Muscle of arm (tissue), 12 donors: ENCODE data around the gene ACE. TPM values are rescaled to one million over a fixed set of nuclear protein-coding genes. Genes with fewer than 3 reads are reported as not detected.
"Not testable (repeated sequence)": the region's sequence is repeated elsewhere in the genome, so short reads cannot be mapped to it uniquely, and the experiment has no call there.

Experiments
- DNase-seq: peaks from one replicate; pipeline ENCODE4 v3.0.0-alpha.2; 2013
- polyA plus RNA-seq, 12 donors: library from polyadenylated mRNA; unstranded; fragments of 120-200 nt; gene quantifications; one replicate each; pipeline ENCODE4 v1.2.1, GENCODE V29; 2013; ENCODE audit not compliant: insufficient read length in 12 of 12

The ACE gene
- polyA plus RNA-seq, 12 donors = 6.0 to 21.3 (median 8.0) TPM; not detected in 1

DNA sequence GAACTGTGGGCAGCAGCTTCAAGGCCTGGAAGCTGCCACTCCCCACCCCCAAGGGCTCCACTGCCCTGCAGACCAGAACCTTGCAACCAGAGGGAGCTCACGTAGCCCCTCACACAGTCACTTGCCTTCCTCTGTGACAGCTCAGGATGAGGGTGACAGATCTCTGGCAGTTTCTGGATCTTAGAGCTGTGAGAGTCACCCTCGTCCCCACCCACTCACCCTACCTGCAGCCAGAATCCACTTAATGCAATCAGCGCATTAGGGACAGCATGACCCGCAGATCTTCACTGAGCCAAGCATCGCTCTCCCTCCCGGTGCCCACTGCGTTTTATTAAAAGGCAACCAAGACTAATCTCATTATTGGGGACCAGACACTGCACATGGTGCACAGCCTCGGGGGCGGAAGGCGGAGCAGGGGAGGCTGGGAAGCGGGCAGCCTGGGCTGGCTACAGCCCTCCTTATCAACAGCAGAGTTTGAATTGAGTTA, 34.3 kb upstream of the ACE start:
- no peak for DNase-seq

DNA sequence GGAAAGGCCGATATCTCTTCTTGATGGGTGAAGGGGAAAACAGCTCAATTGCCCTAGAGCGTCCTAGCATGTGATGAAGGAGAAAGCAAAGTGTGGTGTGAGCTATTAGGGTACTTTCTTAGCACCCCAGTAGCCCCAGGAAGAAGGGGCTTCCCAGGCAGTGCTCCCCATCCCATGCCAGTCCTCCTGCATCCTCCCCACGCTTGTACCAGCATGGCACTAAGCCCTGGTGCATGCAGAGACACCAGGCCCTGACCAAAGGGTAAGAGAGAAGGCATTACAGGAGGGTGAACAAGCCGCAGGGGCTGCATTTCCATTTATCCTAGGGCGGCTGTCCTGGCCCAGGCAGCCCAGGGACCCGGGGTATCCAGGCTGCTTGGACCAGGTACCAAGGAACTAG, 33.8 kb upstream of the ACE start:
- no peak for DNase-seq

DNA sequence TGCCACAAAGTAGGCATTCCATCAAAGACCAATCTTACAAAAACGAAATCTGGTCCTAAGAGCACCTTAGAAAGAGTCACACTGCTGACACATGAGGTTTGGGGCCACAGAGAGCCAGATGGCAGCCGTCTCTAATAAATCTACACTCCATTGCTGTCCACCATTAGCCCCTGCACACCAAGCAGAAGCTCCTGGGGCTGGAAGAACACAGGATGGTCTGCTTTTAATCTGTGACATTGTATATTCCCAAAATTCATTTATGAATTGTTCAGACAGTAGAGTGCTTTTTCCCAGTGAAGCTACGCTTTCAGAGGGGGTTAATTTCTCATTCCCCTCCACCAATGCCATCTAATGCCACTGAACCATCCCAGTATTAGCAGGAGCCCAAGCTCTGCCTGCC, 32.4 kb upstream of the ACE start:
- DNase-seq = no peak

DNA sequence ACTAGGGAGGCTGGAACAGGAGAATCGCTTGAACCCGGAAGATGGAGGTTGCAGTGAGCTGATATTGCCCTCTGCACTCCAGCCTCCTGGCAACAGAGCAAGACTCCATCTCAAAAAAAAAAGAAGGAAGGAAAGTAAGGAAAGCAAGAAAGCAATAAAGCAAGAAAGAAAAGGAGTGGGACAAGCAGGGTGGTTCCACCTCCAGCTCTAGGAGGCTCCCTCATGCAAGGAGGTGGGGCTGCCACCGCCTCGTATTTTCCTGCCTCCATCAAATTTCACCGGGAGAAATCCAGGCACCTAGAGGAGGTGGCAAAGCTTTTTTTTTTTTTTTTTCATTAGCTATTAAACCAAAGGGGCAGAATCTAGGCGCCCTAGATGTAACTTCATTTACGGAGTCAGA, 31.8 kb upstream of the ACE start:
- no peak for DNase-seq

DNA sequence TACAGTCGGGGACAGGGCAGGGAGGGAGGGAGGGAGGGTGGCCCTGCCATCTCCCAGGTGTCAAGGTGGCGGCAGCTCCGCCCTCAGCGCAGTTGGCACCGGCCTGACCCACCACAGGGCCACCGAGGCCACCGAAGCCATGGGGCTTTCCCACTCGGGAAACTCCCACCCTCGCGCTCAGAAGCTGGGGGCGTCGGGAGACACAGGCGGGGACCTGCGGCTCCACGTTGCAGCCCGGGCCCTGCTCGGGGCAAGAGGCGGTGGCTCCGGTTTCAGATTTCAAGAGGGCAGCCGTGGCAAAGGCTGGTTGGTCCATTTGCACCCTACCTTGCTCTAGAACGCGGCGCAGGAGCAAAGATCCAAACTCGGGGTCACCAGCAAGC, 31.3 kb upstream of the ACE start:
- DNase-seq = no peak

DNA sequence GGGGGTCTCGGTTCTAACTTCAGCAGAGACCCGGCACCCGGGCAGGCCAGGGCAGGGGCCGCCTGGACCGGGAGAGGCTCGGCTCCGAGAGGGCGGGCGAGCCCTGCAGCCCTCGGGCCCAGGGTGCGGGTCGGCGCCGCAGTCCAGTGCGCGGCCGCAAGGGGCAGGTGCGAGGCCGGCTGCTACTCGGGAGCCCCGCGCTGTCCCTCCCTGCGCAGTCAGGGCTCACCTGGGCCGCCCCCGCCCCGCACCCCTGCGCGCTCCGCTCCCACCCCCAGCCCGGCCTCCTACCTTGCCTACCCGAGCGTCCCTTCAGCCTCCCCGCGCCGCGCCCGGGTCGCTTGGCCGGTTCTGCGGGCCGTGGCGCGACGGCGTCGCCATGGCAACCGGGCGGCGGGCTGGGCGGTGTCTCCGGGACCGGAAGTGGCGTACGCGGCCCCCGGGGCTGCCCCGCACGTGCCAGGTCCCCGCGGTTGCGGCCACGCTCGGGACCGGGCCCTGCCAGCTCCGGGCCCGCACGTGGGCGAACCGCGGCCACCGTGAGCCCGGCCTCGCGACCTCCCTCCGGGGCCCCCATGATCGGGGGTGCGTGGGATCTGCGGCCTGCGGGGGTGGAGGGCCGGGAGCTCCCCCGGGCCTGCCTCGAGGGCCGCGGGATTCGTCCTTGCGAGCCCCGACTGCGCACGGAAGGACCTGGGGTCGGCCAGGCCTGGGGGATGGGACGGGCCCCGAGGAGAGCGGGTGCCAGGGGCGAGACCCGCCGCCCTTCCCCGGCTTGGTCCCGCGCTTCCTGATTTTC, 30.7 kb upstream of the ACE start, which contains the start of gene CYB561:
CYB561 (minus strand) TSS at position 353 of the 799 bp plus-strand sequence. CDS start 8,759 bp downstream, outside the sequence.
- DNase-seq = no peak

DNA sequence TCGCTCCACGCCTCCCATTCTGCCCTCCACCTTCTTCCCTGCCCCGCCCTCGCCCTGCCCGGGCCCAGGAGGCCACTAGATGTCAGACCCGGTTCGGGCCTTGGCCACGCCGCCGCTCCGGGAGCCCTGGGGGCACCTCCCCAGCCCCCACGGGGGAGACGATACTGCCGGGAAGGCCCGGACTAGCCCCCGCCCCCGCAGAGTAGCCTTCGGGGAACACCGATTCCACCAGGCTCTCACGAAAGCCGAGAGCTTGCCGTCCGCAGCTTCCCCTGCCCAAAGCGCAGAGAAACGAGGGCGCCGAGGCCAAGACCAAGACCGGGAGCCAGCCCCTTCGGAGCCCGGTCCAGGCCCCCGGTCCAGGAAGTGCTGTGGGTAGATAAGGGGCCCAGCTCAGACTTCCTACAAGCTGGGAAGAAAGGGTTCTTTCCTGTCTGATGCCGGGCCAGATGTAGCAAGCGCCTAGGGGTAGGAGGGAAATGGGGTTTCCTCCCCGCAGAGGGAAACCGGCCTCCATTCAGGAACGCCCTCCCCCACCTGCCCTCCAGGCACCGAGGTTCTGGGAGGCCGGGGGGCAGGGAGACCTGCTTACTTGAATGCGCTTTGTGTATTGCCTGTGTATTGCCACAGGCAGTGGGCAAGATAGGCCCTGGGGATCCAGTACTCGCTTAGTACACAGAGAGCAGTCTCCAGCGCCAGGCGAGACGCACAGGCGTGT, 29.9 kb upstream of the ACE start:
- no peak for DNase-seq

DNA sequence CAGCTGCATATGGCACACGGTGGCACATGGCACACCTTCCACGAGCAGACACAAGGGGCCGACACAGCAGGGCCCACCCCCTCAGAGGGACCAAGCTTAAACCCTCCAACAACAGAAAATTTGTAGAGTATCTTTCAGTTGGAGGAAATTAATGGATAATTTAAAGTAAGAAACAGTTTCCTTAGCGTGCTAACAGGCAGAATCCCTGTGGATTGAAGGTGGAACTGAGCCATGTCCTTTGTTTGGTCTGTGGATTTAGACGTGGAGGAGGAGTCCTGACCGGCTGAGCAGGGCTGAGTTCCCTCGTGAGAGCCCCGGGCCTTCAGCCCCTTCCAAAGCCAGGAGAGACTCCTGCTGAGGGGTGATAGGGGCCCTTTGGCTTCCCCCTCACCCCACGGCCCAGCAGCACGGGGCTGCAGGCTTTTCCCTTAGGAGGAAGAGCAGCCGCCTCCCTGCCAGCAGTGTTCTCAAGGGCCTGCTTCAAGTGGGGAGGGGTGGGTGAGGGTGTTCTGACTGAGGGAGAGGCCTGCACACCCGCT, 29.3 kb upstream of the ACE start:
- no peak for DNase-seq

DNA sequence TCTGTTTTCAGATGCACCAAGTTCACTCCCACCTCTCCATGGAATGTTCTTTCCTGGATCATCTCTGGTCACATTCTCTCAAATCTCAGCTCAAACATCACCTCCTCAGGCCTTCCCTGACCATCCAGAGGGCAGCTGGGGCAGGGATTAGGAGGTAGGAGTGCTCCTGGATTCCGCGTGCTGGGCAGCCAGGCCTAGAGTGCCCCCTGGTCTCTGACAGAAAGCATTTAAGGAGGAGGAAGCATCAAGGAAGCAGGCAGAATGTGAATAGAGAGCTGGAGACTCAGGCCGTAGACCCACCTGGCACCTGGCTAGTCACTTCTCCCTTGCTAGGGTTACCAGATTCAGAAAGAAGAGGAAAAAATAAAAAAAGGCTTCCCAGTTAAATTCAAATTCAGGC, 28.2 kb upstream of the ACE start:
- no peak for DNase-seq

DNA sequence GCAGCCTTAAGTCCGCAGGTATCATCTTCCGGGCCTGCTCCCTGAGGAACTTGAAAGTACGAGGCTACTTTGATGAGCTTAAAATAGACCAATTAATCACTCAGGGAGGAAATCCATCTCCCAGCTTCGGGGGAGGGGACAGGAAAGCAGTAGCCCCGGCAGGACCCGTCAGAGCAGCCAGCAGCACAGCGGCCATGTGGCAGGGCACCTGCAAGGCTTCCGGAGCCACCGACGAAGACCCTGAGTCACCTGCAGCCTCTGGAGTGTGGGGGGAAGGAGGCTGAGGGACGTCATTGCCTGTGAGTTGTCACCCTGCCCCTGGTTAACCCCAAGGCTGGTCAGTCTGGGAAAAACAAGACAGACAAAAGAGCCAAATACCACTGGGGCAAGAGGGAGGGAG, 26.3 kb upstream of the ACE start:
- no peak for DNase-seq

DNA sequence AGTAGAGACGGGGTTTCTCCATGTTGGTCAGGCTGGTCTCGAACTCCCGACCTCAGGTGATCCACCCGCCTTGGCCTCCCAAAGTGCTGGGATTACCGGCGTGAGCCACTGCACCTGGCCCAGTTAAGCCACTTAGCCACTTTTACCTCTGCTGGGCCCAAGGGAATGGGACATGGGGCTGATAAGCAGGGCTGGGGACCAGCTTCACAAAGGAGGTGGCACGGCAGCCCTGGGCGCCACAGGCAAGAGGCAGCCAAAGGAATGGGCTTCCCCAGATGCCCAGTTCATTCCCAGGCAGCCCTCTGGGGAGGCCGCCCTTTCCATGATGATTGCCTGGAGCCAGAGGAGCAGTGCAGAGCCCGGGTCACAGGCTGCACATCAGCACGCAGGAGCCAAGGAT, 25.7 kb upstream of the ACE start:
- DNase-seq = no peak

DNA sequence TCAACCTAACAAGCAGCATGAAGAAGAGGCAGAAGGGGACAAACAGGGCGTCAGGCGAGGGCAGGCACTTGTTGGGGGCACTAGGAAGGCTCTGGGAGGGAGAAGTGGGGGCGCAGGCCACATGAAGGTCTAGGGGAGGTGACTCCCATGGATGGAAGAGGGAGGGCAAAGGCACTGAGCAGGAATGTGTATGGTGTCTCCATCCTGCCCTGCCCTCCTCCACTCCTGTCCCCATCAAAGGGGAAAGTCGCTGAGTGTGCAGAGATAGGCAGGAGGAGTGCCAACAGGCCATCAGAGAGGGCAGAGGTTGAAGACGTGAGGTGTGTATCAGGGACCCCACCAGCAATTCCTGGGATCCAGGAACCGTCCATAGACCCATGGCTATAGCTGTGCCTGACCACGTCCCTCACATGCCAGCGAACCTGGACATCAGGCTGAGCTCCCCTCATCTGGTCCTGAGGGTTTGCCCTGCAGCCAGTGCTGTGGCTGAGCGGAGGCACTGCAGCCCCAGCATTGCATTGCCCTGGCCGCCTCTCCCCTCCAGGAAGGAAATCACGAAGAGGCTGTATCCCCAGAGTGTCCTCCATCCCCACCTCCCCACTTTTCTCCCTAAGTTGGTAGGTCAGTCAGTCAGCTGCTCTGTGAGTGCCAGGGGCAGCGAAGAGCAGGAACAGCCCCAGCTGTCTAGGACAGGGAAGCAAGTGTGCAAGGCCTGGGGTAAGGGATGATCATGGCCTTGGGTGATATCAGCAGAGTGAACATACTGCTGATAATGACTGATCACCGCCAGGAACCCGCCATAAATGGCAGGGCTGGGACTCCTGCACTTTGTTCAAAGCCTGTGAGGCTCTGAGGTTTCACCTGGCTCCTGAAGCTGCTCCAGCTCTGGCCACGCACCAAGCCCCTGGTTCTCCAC, 24.6 kb upstream of the ACE start:
- no peak for DNase-seq

DNA sequence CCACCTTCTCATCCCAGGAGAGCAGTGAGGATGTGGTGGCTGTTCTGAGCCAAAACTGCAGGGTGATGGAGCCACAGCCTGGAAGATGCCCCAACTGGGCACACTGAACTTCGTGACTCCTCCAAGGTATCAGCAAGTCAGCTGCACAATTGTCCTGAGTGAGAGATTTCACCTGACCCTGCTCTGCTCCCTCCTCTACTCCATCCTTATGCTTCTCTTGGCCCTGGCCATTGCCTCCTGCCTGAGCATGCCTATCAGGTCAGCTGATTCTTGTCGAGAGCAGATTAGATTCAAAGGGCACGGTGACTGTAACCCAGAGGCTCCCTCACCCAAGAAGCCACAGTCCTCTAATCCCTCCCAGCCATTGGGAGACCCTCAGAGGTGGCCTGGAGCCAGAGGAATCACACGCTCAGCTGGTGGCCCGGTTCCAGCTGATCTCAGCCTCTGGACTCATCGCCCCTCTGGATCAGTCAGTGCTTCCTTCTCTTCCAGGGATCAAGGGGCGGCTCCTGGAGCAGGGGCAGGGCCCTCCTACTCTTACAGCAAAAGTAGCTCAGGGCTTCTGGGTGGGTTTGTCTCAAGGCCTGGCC, 23.8 kb upstream of the ACE start:
- DNase-seq = no peak

DNA sequence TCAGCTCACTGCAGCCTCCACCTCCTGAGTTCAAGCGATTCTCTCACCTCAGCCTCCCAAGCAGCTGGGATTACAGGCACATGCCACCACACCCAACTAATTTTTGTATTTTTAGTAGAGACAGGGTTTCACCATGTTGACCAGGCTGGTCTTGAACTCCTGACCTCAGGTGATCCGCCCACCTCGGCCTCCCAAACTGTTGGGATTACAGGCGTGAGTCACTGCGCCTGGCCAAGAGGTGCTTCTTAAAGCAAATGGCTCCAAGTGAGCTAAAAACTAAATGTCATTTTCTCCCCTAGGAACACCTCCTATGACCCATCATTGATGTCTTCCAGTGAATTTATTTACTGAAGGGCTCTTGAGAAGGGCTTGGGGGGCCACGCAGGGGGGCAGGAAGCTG, 22.5 kb upstream of the ACE start:
- DNase-seq = not testable (repeated sequence)

DNA sequence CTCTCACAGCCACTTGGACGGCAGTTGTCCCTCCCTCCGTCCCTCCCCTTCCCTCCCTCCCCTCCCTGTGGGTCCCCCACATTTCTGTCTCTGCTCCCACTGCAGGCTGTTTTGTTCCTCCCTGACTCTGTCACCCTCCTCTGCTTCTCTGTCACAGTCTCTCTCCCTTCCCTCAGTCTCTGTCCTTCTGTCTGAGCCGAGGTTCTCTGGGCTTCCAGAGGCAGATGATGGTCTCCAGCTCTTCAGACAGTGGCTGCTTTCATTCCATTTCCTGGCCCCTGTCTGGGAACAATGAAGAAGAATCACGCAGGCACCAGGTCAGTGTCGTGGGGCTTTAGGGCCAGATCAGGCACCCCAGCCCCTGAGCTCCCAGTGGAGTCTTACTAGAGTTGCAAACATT, 21.9 kb upstream of the ACE start:
- no peak for DNase-seq

DNA sequence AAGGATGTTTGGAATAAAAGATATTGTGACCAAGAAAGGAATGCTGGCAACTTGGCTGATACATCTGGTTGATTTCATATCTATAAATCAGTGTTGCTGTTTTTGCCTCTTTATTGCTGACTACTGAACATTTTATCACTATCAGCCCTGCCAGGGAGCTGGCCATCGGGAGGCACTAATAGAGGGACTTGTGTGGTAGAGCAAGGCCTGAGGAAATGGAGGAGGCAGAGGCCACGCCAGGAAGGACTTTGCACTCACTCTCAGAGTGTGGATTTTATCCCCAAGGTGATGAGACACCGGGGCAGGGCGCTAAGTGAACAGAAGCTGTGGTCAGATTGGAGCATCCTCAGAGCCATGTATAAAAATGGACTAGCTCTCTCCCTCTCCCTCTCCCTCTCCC, 21.4 kb upstream of the ACE start:
- DNase-seq = no peak

DNA sequence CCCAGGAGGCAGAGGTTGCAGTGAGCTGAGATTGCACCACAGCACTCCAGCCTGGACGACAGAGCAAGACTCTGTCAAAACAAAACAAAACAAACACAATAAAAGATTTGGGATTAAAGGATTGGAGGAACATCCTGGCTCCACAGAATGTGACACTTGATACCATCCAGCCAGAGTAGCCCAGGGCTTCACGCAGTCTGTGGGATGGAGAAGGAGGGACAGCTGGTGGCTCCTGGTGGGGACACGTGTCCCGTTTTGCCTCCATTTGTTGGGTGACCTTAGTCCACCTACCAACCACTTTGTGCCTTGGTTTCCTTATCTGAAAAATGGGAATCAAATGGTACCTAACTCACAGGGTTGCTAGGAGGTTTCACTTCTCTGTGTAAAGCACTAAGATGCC, 18.4 kb upstream of the ACE start:
- no peak for DNase-seq

DNA sequence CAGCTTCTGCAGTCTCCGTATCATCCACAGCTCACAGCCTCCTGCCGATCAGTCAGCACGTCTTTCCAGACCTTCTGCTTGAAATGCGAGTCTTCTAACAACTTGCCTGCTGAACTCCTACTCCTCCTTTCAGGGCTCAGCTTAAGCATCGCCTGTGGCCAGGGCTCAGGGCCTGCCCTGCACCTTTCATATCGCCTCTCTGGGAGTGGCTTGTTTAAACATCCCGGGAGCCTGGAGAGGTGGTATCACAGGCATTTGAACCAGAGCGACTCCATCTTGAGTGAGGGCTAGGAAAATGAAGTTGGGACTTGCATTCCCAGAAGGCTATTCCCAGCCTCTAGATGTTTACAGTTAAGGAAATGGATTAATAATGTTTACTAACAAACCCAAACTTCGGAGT, 16.8 kb upstream of the ACE start:
- DNase-seq = no peak

DNA sequence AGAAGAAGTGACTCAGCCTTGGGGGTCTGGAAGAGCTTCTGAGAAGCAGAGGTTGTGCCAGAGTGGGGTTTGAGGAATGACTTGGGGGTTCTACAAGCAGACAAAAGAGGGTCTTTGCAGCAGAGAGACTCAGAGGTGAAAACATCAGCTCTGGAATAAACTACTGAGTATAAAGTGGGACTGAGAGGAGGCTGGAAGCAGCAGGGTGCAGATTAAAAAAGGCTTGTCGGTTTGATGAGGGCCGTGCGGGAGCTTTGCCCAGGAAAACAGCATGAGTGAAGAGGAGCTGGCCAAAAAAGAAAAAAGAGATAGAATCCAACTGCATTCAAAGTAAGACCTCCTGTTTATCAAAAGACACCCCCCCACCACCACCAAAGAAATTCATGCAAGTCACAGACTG, 13.1 kb upstream of the ACE start:
- no peak for DNase-seq

DNA sequence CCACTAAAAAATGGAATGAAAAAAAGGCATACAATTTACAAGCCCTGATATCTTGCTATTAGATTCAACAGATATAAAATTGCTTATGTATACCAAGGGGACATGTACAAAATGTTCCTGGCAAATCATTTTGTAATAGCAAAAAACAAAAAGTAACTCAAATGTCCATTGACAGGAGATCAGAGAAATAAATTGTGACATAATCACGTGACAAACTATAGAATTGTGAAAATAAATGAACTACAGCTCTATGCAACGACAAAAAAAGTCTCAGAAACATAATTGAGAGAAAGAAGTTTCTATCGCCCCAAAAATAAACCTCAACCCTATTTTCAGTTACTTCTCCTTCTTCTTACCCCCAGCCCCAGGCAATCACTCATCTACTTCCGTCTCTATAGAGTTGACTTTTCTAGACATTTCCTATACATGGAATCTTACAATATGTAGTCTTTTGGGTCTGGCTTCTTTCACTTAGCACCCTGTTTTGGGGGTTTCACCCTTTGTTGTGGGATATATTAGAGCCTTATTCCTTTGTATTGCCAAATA, 12.1 kb upstream of the ACE start:
- DNase-seq = no peak

DNA sequence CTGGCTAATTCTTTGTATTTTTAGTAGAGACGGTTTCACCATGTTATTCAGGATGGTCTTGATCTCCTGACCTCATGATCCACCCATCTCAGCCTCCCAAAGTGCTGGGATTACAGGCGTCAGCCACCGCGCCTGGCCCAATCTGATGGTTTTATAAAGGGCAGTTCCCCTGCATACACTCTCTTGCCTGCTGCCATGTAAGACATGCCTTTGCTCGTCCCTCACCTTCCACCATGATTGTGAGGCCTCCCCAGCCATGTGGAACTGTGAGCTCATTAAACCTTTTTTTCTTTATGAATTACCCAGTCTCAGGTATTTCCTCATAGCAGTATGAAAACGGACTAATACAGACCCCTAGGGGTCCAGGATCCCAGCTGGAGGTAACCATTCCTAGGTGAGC, 8.8 kb upstream of the ACE start:
- not testable (repeated sequence) for DNase-seq
